ENCODE measurements around the gene AAGAB. TPM values are rescaled to one million over a fixed set of nuclear protein-coding genes. Genes with fewer than 3 reads are reported as not detected.

The AAGAB gene, protein sequence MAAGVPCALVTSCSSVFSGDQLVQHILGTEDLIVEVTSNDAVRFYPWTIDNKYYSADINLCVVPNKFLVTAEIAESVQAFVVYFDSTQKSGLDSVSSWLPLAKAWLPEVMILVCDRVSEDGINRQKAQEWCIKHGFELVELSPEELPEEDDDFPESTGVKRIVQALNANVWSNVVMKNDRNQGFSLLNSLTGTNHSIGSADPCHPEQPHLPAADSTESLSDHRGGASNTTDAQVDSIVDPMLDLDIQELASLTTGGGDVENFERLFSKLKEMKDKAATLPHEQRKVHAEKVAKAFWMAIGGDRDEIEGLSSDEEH
- total RNA-seq: 59.5 and 67.5 TPM in 2 replicates

DNA sequence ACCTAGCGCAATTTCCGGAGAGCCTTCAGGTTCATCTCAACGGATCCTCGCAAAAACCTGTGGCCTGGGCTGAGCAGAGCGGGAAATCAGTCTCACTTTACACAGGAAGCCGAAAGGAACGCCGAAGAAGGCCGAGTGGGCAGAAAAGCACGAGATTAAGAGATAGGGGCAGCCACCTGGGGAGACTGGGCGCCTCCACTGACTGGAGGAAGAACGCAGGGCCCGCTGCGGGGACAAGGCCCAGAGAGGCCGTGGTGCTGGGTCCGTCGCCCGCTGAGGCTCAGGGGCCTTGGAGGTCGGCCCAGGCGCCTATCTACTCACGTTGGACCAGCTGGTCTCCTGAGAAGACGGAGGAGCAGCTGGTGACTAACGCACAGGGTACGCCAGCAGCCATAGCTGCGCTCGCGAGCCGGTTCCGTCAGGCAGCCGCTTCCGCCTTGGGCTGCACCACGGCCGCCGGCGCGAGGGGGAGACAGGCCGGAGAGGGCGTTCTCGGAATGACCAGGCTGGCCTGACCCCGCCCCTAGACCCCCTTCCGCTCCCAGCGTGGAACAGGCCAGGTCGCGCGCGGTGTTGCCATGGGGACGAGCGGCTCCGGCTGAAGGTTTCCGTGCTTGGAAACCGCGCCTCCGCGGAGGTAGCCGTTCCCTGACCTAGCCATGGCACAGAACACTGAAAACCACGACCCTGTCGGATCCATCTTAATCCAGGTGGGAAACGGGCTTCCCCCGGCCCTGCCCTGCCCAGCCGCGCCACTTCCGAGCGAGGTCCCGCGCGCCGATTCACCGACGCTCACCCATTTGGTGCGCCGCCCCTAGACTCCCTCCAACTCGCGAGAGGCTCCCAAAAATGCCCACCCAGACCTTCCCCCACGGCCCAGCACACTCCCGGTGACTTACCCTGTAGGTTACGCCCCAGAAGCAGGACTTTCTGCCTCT lies at the start of gene AAGAB, which contains the start of gene IQCH:
Gene AAGAB, minus strand, starts transcription at position 424 of the 938 bp plus-strand sequence. Its CDS starts 30 bp downstream, at position 394.
Gene IQCH, plus strand, starts transcription at position 549 of the 938 bp plus-strand sequence. Its CDS starts 111 bp downstream, at position 660.

Other genes with a start within 250 kb of the AAGAB start
- 54.4 and 59.4 TPM in 2 replicates for gene SMAD3, start 189.1 kb downstream of the AAGAB start, total RNA-seq
- 4.5 and 8.7 TPM in 2 replicates for gene IQCH, start 125 bp upstream of the AAGAB start, total RNA-seq